ENCODE data around the gene PIGL.

The PIGL gene

GRCh38 chr17:16339402-16339801 lies 122.4 kb downstream of the PIGL start:
- Mint-ChIP-seq H3K4me3 (no peak overlapping the region), H3K27me3 (no peaks in the 10 kb centered on the region), H3K36me3 (peaks cover 33% of the 10 kb centered on the region), H3K4me1 (no peaks in the 10 kb centered on the region), H3K9me3 (no peaks in the 10 kb centered on the region), H3K27ac (no peak overlapping the region)
- no peak for ATAC-seq

- Mint-ChIP-seq H3K9me3 (no peaks in the 10 kb centered on the region), H3K4me3 (no peak overlapping the region), H3K27me3 (no peaks in the 10 kb centered on the region), H3K4me1 (no peaks in the 10 kb centered on the region), H3K27ac (no peak overlapping the region), H3K36me3 (peaks cover 35% of the 10 kb centered on the region)
- no peak for ATAC-seq
Measured at GRCh38 chr17:16339959-16340358, 122.9 kb downstream of the PIGL start.

- ATAC-seq: no peak
- no peak overlapping the region for H3K27ac Mint-ChIP-seq
- H3K4me3 Mint-ChIP-seq: no peak overlapping the region
- H3K36me3 Mint-ChIP-seq: peaks cover 46% of the 10 kb centered on the region
- H3K4me1 Mint-ChIP-seq: no peaks in the 10 kb centered on the region
- no peaks in the 10 kb centered on the region for H3K9me3 Mint-ChIP-seq
- no peaks in the 10 kb centered on the region for H3K27me3 Mint-ChIP-seq
Measured at GRCh38 chr17:16342979-16343378, 126.0 kb downstream of the PIGL start.

GRCh38 chr17:16343569-16343968 lies 126.6 kb downstream of the PIGL start:
- Mint-ChIP-seq H3K36me3 (peaks cover 46% of the 10 kb centered on the region), H3K4me3 (no peak overlapping the region)

GRCh38 chr17:16345565-16345964 lies 128.6 kb downstream of the PIGL start:
- no peaks in the 10 kb centered on the region for H3K9me3 Mint-ChIP-seq
- no peak for ATAC-seq
- no peak overlapping the region for H3K27ac Mint-ChIP-seq
- H3K4me1 Mint-ChIP-seq: peaks cover 5% of the 10 kb centered on the region
- peaks cover 43% of the 10 kb centered on the region for H3K36me3 Mint-ChIP-seq
- no peak overlapping the region for H3K4me3 Mint-ChIP-seq
- H3K27me3 Mint-ChIP-seq: no peaks in the 10 kb centered on the region

More at GRCh38 chr17:16343569-16343968, 126.6 kb downstream of the PIGL start:
- H3K9me3 Mint-ChIP-seq: no peaks in the 10 kb centered on the region
- no peaks in the 10 kb centered on the region for H3K27me3 Mint-ChIP-seq
- no peak for ATAC-seq
- peak overlapping the region; percentile 39 for H3K27ac Mint-ChIP-seq
- no peaks in the 10 kb centered on the region for H3K4me1 Mint-ChIP-seq

GRCh38 chr17:16346721-16347271 lies 129.8 kb downstream of the PIGL start:
- Mint-ChIP-seq H3K9me3 (no peaks in the 10 kb centered on the region), H3K27me3 (no peaks in the 10 kb centered on the region), H3K36me3 (peaks cover 39% of the 10 kb centered on the region), H3K4me3 (no peak overlapping the region), H3K27ac (no peak overlapping the region), H3K4me1 (peaks cover 7% of the 10 kb centered on the region)
- no peak for ATAC-seq

- H3K4me3 Mint-ChIP-seq: no peak overlapping the region
Measured at GRCh38 chr17:16348586-16348985, 131.6 kb downstream of the PIGL start.

GRCh38 chr17:16349431-16349830 lies 132.4 kb downstream of the PIGL start:
- Mint-ChIP-seq H3K27me3 (no peaks in the 10 kb centered on the region), H3K36me3 (peaks cover 17% of the 10 kb centered on the region), H3K9me3 (no peaks in the 10 kb centered on the region), H3K4me3 (no peak overlapping the region), H3K27ac (no peak overlapping the region), H3K4me1 (peaks cover 15% of the 10 kb centered on the region)
- no peak for ATAC-seq

More at GRCh38 chr17:16348586-16348985, 131.6 kb downstream of the PIGL start:
- no peaks in the 10 kb centered on the region for H3K9me3 Mint-ChIP-seq
- no peak overlapping the region for H3K27ac Mint-ChIP-seq
- H3K36me3 Mint-ChIP-seq: peaks cover 24% of the 10 kb centered on the region
- no peak for ATAC-seq
- peaks cover 15% of the 10 kb centered on the region for H3K4me1 Mint-ChIP-seq
- H3K27me3 Mint-ChIP-seq: no peaks in the 10 kb centered on the region

GRCh38 chr17:16351831-16352230 lies 134.8 kb downstream of the PIGL start:
- Mint-ChIP-seq H3K27ac (peak overlapping the region; percentile 81), H3K36me3 (peaks cover 13% of the 10 kb centered on the region), H3K9me3 (no peaks in the 10 kb centered on the region), H3K4me1 (peaks cover 15% of the 10 kb centered on the region), H3K4me3 (peak overlapping the region; percentile 93), H3K27me3 (no peaks in the 10 kb centered on the region)
- no peak for ATAC-seq

- Mint-ChIP-seq H3K4me3 (peak overlapping the region; percentile 93), H3K9me3 (no peaks in the 10 kb centered on the region), H3K36me3 (peaks cover 9% of the 10 kb centered on the region), H3K27me3 (no peaks in the 10 kb centered on the region), H3K4me1 (peaks cover 15% of the 10 kb centered on the region), H3K27ac (peak overlapping the region; percentile 81)
- no peak for ATAC-seq
Measured at GRCh38 chr17:16352303-16352666, 135.3 kb downstream of the PIGL start.

GRCh38 chr17:16352667-16353316 lies 135.8 kb downstream of the PIGL start:
- H3K4me1 Mint-ChIP-seq: peaks cover 15% of the 10 kb centered on the region
- ATAC-seq: peak; percentile 78
- H3K9me3 Mint-ChIP-seq: no peaks in the 10 kb centered on the region
- H3K27ac Mint-ChIP-seq: peak overlapping the region; percentile 86
- no peaks in the 10 kb centered on the region for H3K27me3 Mint-ChIP-seq
- H3K36me3 Mint-ChIP-seq: peaks cover 4% of the 10 kb centered on the region
- H3K4me3 Mint-ChIP-seq: peak overlapping the region; percentile 93

GRCh38 chr17:16353317-16354174 lies 136.5 kb downstream of the PIGL start, which contains the start of gene CENPV:
CENPV (minus strand) TSS chr17:16353469; CDS start chr17:16353436, 33 bp downstream.
- H3K9me3 Mint-ChIP-seq: no peaks in the 10 kb centered on the region
- peak; percentile 91 for ATAC-seq
- peak within 1 kb of the TSS; percentile 93 for H3K4me3 Mint-ChIP-seq
- peaks cover 4% of the 10 kb centered on the region for H3K36me3 Mint-ChIP-seq
- H3K27me3 Mint-ChIP-seq: no peaks in the 10 kb centered on the region
- H3K27ac Mint-ChIP-seq: peak within 1 kb of the TSS; percentile 86
- peaks cover 15% of the 10 kb centered on the region for H3K4me1 Mint-ChIP-seq

GRCh38 chr17:16354585-16354984 lies 137.6 kb downstream of the PIGL start:
- H3K27ac Mint-ChIP-seq: no peak overlapping the region
- H3K9me3 Mint-ChIP-seq: no peaks in the 10 kb centered on the region
- H3K36me3 Mint-ChIP-seq: peaks cover 2% of the 10 kb centered on the region
- no peaks in the 10 kb centered on the region for H3K27me3 Mint-ChIP-seq
- peaks cover 12% of the 10 kb centered on the region for H3K4me1 Mint-ChIP-seq
- H3K4me3 Mint-ChIP-seq: peak overlapping the region; percentile 89
- ATAC-seq: no peak

GRCh38 chr17:16358394-16358793 lies 141.4 kb downstream of the PIGL start:
- Mint-ChIP-seq H3K4me3 (no peak overlapping the region), H3K9me3 (no peaks in the 10 kb centered on the region), H3K4me1 (no peaks in the 10 kb centered on the region), H3K36me3 (no peaks in the 10 kb centered on the region), H3K27me3 (no peaks in the 10 kb centered on the region), H3K27ac (no peak overlapping the region)
- no peak for ATAC-seq

GRCh38 chr17:16361874-16362273 lies 144.9 kb downstream of the PIGL start:
- H3K27ac Mint-ChIP-seq: peak overlapping the region; percentile 48
- peaks cover 4% of the 10 kb centered on the region for H3K4me1 Mint-ChIP-seq
- no peaks in the 10 kb centered on the region for H3K27me3 Mint-ChIP-seq
- no peak overlapping the region for H3K4me3 Mint-ChIP-seq
- no peaks in the 10 kb centered on the region for H3K36me3 Mint-ChIP-seq
- H3K9me3 Mint-ChIP-seq: no peaks in the 10 kb centered on the region
- no peak for ATAC-seq

Data from stimulated activated memory B cell treated with anti-CD40 and anti-IgM and Interleukin-4, amounts not matched to agents 10 μg/mL and 1 μg/mL and 100 μg/mL, for 72 hours (primary cell).